Mesenchymal stem cell (in vitro differentiated cells and primary cell): Measurements from ENCODE around the gene GNE.
"Not testable (repeated sequence)": the region's sequence is repeated elsewhere in the genome, so short reads cannot be mapped to it uniquely, and the experiment has no call there.

ENCODE experiments used
- DNase-seq: peaks from one replicate; pipeline ENCODE4 v3.0.0-alpha.2; 2013
- H2AFZ ChIP-seq: one replicate; pipeline ENCODE4 v1.6.1; 2013; ENCODE audit warnings: low read depth, mild to moderate bottlenecking, control low read depth, inconsistent platforms, low read length, moderate library complexity
- H2AK5ac ChIP-seq: 2 replicates; pipeline ENCODE4 v1.6.1; 2013; ENCODE audit warnings: low read length, moderate library complexity, mild to moderate bottlenecking, inconsistent platforms; ENCODE audit not compliant: severe bottlenecking
- H2BK120ac ChIP-seq: one replicate; pipeline ENCODE4 v1.6.1; 2013; ENCODE audit warnings: low read depth, mild to moderate bottlenecking, inconsistent platforms, low read length, moderate library complexity
- H2BK12ac ChIP-seq, 2 experiments: one replicate each; pipeline ENCODE4 v1.6.1; 2013; ENCODE audit warnings: inconsistent platforms in 2 of 2, low read length in 2 of 2, mild to moderate bottlenecking in 2 of 2, moderate library complexity in 2 of 2, control low read depth in 1 of 2
- H2BK15ac ChIP-seq: one replicate; pipeline ENCODE4 v1.6.1; 2013; ENCODE audit warnings: mild to moderate bottlenecking, low read depth, inconsistent platforms; ENCODE audit not compliant: poor library complexity, severe bottlenecking
- H2BK5ac ChIP-seq: 2 replicates; pipeline ENCODE4 v1.6.1; 2013; ENCODE audit warnings: low read depth, mild to moderate bottlenecking, low read length, control low read depth, inconsistent platforms; ENCODE audit not compliant: poor library complexity, severe bottlenecking
- H3K14ac ChIP-seq, 2 experiments: one replicate each; pipeline ENCODE4 v1.6.1; 2013; ENCODE audit warnings: inconsistent platforms in 2 of 2, low read length in 2 of 2, control low read depth in 1 of 2, mild to moderate bottlenecking in 1 of 2, moderate library complexity in 1 of 2
- H3K18ac ChIP-seq, 2 experiments: one replicate each; pipeline ENCODE4 v1.6.1; 2013; ENCODE audit warnings: inconsistent platforms in 2 of 2, low read length in 2 of 2, control low read depth in 1 of 2, low read depth in 1 of 2, mild to moderate bottlenecking in 1 of 2
- H3K23ac ChIP-seq, 2 experiments: one replicate each; pipeline ENCODE4 v1.6.1; 2013; ENCODE audit warnings: inconsistent platforms in 2 of 2, low read length in 2 of 2, mild to moderate bottlenecking in 2 of 2, moderate library complexity in 2 of 2, control low read depth in 1 of 2
- H3K27ac ChIP-seq: 2 replicates; pipeline ENCODE4 v1.5.1; 2013; ENCODE audit warnings: mild to moderate bottlenecking, moderate library complexity, low read length, control low read depth, inconsistent platforms; ENCODE audit not compliant: poor library complexity, severe bottlenecking
- H3K27me3 ChIP-seq, 2 experiments: 2 replicates each; pipeline versions ENCODE4 v1.6.1 to v1.7.0; 2013; ENCODE audit warnings: low read length in 2 of 2, mild to moderate bottlenecking in 2 of 2, moderate library complexity in 2 of 2, control low read depth in 1 of 2, inconsistent platforms in 1 of 2; ENCODE audit not compliant: control insufficient read depth in 1 of 2, insufficient read depth in 1 of 2
- H3K36me3 ChIP-seq, 2 experiments: 2 replicates each; pipeline versions ENCODE4 v1.6.1 to v1.7.0; 2013; ENCODE audit warnings: low read length in 2 of 2, control low read depth in 1 of 2, inconsistent platforms in 1 of 2, low read depth in 1 of 2, mild to moderate bottlenecking in 1 of 2; ENCODE audit not compliant: insufficient read depth in 2 of 2, control insufficient read depth in 1 of 2
- H3K4ac ChIP-seq, 2 experiments: one replicate each; pipeline ENCODE4 v1.6.1; 2013; ENCODE audit warnings: inconsistent platforms in 2 of 2, low read length in 2 of 2, mild to moderate bottlenecking in 2 of 2, moderate library complexity in 2 of 2, control low read depth in 1 of 2, low read depth in 1 of 2
- H3K4me1 ChIP-seq: 2 replicates; pipeline ENCODE4 v1.6.1; 2013; ENCODE audit warnings: low read depth, low read length, control low read depth; ENCODE audit not compliant: control insufficient read depth, insufficient read depth
- H3K4me2 ChIP-seq: 2 replicates; pipeline ENCODE4 v1.6.1; 2013; ENCODE audit warnings: low read length, mild to moderate bottlenecking, inconsistent platforms; ENCODE audit not compliant: poor library complexity, severe bottlenecking
- H3K4me3 ChIP-seq, 2 experiments: 2 replicates each; pipeline versions ENCODE4 v1.5.1 to v1.7.0; 2013; ENCODE audit warnings: low read length in 2 of 2, mild to moderate bottlenecking in 2 of 2, control low read depth in 1 of 2, low read depth in 1 of 2; ENCODE audit not compliant: insufficient read depth in 1 of 2
- H3K79me1 ChIP-seq: replicated peaks from 2 replicates; pipeline ENCODE4 v1.6.1; 2013; ENCODE audit warnings: mild to moderate bottlenecking, control low read depth, low read length, inconsistent platforms; ENCODE audit not compliant: poor library complexity, severe bottlenecking
- H3K9ac ChIP-seq: 2 replicates; pipeline ENCODE4 v1.7.0; 2013; ENCODE audit warnings: mild to moderate bottlenecking, low read length, moderate library complexity
- H3K9me3 ChIP-seq: 2 replicates; pipeline ENCODE4 v1.7.0; 2013; ENCODE audit warnings: mild to moderate bottlenecking, low read length; ENCODE audit not compliant: control insufficient read depth
- H4K8ac ChIP-seq: one replicate; pipeline ENCODE4 v1.6.1; 2013; ENCODE audit warnings: inconsistent platforms, mild to moderate bottlenecking, low read length, moderate library complexity
- H4K91ac ChIP-seq: one replicate; pipeline ENCODE4 v1.6.1; 2013; ENCODE audit warnings: mild to moderate bottlenecking, low read length, inconsistent platforms
- WGBS: methylation state at CpG from one replicate; pipeline ENCODE4 v1.1.7; 2013; ENCODE audit warnings: mixed read lengths; 5-methylcytosine and 5-hydroxymethylcytosine counted together

The GNE gene

DNA sequence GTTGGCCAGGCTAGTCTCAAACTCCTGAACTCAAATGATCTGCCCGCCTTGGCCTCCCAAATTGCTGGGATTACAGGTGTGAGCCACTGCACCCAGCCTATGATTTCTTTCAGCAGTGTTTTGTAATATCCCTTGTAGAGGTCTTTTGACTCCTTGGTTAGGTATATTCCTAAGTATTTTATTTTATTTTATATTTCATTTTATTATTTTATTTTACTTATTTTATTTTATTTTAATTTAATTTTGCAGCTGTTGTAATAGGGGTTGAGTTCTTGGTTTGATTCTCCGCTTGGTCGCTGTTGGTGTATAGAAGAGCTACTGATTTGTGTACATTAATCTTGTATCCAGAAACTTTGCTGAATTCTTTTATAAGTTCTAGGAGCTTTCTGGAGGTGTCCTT is 18.6 kb downstream of the GNE start:
- not testable (repeated sequence) for H2BK12ac ChIP-seq, H3K23ac ChIP-seq, H2BK15ac ChIP-seq, H3K27me3 ChIP-seq, H4K91ac ChIP-seq, H3K14ac ChIP-seq, H3K4me1 ChIP-seq, H2BK5ac ChIP-seq, H3K18ac ChIP-seq, H2AFZ ChIP-seq, H3K9me3 ChIP-seq, H2AK5ac ChIP-seq, H3K4ac ChIP-seq, H3K4me3 ChIP-seq, H2BK120ac ChIP-seq, H3K27ac ChIP-seq, DNase-seq, H3K9ac ChIP-seq, H4K8ac ChIP-seq, H3K4me2 ChIP-seq
- H3K79me1 ChIP-seq = peaks cover 16% of the 10 kb centered on the region
- H3K36me3 ChIP-seq = peaks cover 18 to 67% of the 10 kb centered on the region in 2 experiments
- 98% methylated on average over 3 of the region's 3 CpGs for WGBS

DNA sequence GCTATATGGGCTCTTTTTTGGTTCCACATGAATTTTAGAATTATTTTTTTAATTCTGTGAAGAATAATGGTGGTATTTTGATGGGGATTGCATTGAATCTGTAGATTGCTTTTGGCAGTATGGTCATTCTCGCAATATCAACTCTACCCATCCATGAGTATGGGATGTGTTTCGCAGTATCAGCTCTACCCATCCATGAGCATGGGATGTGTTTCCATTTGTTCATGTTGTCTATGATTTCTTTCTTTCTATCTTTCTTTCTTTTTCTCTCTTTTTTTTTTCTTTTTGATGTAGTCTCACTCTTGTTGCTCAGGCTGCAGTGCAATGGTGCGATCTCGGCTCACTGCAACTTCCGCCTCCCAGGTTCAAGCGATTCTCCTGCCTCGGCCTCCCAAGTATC is 19.0 kb downstream of the GNE start:
- H3K9ac ChIP-seq, H3K4ac ChIP-seq, H3K14ac ChIP-seq, H3K23ac ChIP-seq, H3K18ac ChIP-seq, H2BK15ac ChIP-seq, H2BK12ac ChIP-seq, DNase-seq, H4K91ac ChIP-seq, H3K4me1 ChIP-seq, H2AFZ ChIP-seq, H2AK5ac ChIP-seq, H3K27me3 ChIP-seq, H2BK120ac ChIP-seq, H3K9me3 ChIP-seq, H3K27ac ChIP-seq, H2BK5ac ChIP-seq, H3K4me2 ChIP-seq, H3K4me3 ChIP-seq, H4K8ac ChIP-seq: not testable (repeated sequence)
- H3K79me1 ChIP-seq = peaks cover 19% of the 10 kb centered on the region
- peaks cover 18 to 68% of the 10 kb centered on the region in 2 experiments for H3K36me3 ChIP-seq
- WGBS = 98% methylated on average over 7 of the region's 7 CpGs

DNA sequence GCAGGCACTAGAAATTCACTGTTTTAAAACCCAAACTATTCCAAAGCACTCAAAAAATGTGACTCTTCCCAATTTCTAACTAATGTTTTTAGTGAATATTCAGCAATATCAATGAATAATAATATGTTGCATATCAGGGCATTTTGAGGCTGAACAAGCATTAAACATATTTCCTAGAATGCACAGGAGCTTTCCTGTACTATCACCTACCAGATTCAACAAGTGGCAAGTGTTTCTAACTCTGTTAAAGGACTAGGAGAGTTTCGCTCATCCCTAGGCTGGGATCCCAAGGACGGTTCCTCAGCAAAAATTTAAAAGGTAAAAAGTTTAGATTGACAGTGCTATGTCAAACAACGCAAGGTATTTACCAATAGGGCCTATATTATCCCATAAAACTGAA is 21.0 kb downstream of the GNE start:
- peaks cover 9 to 70% of the 10 kb centered on the region in 2 experiments for H3K36me3 ChIP-seq
- H3K18ac ChIP-seq = no peak overlapping the region
- no peak overlapping the region for H3K27ac ChIP-seq
- peaks cover 20% of the 10 kb centered on the region for H3K79me1 ChIP-seq
- H4K8ac ChIP-seq = no peak overlapping the region
- H2AFZ ChIP-seq = no peak overlapping the region
- no peak overlapping the region for H4K91ac ChIP-seq
- H3K9me3 ChIP-seq = no peaks in the 10 kb centered on the region
- no peak overlapping the region for H2BK12ac ChIP-seq
- no peak overlapping the region for H3K14ac ChIP-seq
- no peak overlapping the region for H3K4ac ChIP-seq
- no peak overlapping the region for H3K4me2 ChIP-seq
- H3K4me1 ChIP-seq = no peaks in the 10 kb centered on the region
- H3K23ac ChIP-seq = no peak overlapping the region
- H3K9ac ChIP-seq = no peak overlapping the region
- WGBS = 100% methylated on average over 2 of the region's 3 CpGs
- DNase-seq = no peak
- no peaks in the 10 kb centered on the region for H3K27me3 ChIP-seq
- no peak overlapping the region for H2AK5ac ChIP-seq
- no peak overlapping the region for H3K4me3 ChIP-seq
- no peak overlapping the region for H2BK15ac ChIP-seq
- no peak overlapping the region for H2BK120ac ChIP-seq
- H2BK5ac ChIP-seq = no peak overlapping the region

DNA sequence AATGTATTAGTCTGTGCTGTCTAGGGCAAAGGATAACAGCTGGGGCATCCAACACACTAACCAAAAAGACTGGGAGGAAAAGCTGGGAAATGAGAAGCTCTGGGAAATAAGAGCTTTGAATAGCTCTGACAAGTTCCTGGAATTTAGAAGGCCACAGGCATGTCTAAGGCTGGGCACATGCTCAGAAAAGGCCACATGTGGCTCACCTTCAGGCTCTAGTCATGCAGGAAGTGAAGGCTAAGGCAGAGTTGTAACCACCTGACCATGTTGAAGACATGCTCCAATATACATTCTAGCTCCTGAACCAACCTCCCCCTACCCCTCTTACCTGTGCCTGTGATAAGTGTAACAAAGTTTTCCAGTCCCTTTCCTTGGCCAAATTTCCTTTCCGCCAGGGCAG is 35.8 kb downstream of the GNE start:
- no peak overlapping the region for H3K23ac ChIP-seq
- H3K79me1 ChIP-seq = peaks cover 32% of the 10 kb centered on the region
- H3K18ac ChIP-seq = no peak overlapping the region
- no peak overlapping the region for H2AK5ac ChIP-seq
- H3K4ac ChIP-seq = no peak overlapping the region
- no peak overlapping the region for H2BK15ac ChIP-seq
- no peak overlapping the region for H4K8ac ChIP-seq
- no peak overlapping the region for H4K91ac ChIP-seq
- H3K27me3 ChIP-seq = no peaks in the 10 kb centered on the region
- WGBS = 100% methylated on average over 1 of the region's 1 CpG
- peaks cover 59 to 93% of the 10 kb centered on the region in 2 experiments for H3K36me3 ChIP-seq
- H2BK120ac ChIP-seq = no peak overlapping the region
- H3K9me3 ChIP-seq = peaks cover 6% of the 10 kb centered on the region
- no peak overlapping the region for H2BK5ac ChIP-seq
- DNase-seq = no peak
- no peak overlapping the region for H2BK12ac ChIP-seq
- H3K4me3 ChIP-seq = no peak overlapping the region
- no peak overlapping the region for H3K27ac ChIP-seq
- no peak overlapping the region for H3K14ac ChIP-seq
- H2AFZ ChIP-seq = no peak overlapping the region
- H3K4me2 ChIP-seq = no peak overlapping the region
- no peak overlapping the region for H3K9ac ChIP-seq
- peaks cover 14% of the 10 kb centered on the region for H3K4me1 ChIP-seq
